DOHH2 (cell line): Measurements from ENCODE around the gene DQX1.

Experiments
- CTCF ChIP-seq: fragments of 200-600 bp; sonication (generic); IDR thresholded peaks from one replicate; pipeline ENCODE4 v1.5.1; 2014; ENCODE audit warnings: antibody characterized with exemption, mild to moderate bottlenecking, low read depth, low read length; ENCODE audit not compliant: poor library complexity, severe bottlenecking
- EZH2phosphoT487 ChIP-seq: fragments of 200-600 bp; sonication (generic); IDR thresholded peaks from 2 replicates; pipeline ENCODE4 v1.6.1; 2017; ENCODE audit warnings: borderline replicate concordance, mild to moderate bottlenecking, antibody characterized with exemption, low read length, moderate library complexity, mixed read lengths

GRCh38 chr2:74516650-74517049 is 9.4 kb downstream of the DQX1 start:
- TF ChIP-seq CTCF (no peak), EZH2phosphoT487 (no peak)
